IPS-18c (cell line): ENCODE data around the gene UBFD1.

ENCODE experiments used
- H3K4me3 ChIP-seq: 2 replicates; pipeline ENCODE4 v1.7.0; 2013; ENCODE audit warnings: low read depth, mild to moderate bottlenecking, low read length, moderate library complexity; ENCODE audit not compliant: insufficient read depth
- H3K9me3 ChIP-seq: one replicate; pipeline ENCODE4 v1.6.1; 2013; ENCODE audit warnings: mild to moderate bottlenecking, low read length, moderate library complexity; ENCODE audit not compliant: control insufficient read depth, insufficient read depth

Gene UBFD1

DNA sequence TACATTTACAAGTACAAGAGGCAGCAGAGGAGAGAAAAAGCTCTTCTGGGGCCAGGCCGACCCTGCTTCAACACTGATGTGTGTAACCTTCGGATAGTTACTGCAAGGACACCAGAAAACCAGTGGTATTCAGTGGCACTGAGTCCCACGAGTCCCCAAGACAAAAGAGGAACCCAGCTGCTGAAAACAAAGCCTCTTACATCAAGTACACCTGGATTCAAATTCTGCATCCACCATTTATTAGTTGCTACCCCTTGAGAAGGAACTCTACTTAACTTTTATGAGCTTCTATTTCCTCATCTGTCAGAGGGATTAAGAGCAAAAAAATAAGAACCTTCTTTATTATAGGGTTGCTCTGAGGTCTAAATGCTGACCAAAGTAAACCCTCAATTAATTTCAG is 3.0 kb upstream of the UBFD1 start:
- Histone ChIP-seq H3K9me3 (no peaks in the 10 kb centered on the region), H3K4me3 (no peak overlapping the region)

DNA sequence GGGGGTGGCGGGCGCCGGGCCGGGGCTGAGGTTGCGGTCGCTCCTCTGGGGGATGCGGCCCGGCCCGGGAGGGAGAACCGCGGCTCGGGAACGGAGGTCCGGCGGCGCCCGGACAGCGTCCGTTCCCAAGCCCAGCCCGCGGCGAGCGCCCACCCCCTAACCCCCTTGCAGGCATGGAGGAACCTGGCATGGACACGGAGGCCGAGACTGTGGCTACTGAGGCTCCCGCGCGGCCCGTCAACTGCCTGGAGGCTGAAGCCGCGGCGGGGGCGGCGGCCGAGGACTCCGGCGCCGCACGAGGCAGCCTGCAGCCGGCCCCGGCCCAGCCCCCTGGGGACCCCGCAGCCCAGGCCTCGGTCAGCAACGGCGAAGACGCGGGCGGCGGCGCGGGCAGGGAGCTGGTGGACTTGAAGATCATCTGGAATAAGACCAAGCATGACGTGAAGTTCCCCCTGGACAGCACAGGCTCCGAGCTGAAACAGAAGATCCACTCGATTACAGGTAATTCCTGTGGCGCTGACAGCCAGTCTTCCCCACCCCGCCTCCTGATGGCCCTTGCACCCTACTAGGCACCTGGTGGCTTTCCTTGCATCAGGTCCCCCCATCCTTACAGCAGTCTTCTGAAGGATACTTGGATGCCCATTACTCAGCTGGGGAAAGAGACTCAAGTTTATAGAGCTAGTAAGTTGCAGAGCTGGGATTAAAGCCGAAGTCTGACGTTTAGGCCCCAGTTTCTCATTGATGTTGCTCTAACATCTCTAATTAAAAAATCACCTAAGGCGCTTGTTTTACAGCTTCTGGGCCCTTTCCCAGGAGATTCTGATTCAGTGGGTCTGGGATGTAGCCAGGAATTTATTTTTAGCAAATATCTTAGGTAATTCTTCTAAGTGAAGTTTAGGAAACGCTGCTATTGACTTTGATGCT is 514 bp downstream of the UBFD1 start:
- no peaks in the 10 kb centered on the region for H3K9me3 ChIP-seq
- H3K4me3 ChIP-seq: peak overlapping the region; percentile 95

DNA sequence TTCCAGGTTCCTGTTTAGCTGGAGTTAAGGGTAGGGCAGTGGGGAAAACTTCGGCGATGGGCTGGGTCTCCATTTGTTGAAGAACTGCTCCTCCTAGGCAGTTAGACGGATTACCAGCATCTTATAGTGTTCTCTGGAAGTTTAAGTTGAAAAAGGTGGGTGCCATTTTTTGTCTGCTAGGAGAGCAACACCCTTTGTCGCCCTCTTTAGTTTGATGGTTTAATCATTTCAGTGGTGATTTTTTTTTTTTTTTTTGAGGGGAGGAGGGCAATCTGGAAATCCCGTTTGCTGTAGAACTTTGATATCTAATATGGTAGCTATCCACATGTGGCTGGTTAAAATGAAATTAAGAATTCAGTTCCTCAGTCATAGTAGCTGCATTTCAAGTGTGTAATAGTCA is 4.1 kb downstream of the UBFD1 start:
- H3K4me3 ChIP-seq: no peak overlapping the region
- no peaks in the 10 kb centered on the region for H3K9me3 ChIP-seq

DNA sequence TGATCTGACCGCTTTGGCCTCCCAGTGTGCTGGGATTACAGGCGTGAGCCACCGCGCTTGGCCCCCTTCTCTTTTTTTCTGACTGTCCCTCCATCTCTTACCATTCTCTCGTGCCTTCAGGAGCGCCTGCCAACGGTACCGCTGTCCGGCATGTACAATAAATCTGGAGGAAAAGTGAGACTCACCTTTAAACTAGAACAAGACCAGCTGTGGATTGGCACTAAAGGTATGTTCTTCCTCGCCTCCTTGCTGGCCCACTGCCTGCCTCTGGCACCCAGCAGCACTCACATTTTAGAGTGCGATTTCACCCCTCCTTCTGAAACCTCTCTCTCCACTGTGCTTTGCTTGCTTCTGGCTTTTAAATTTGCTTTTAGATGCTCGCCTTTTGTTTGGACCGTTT is 5.0 kb downstream of the UBFD1 start:
- Histone ChIP-seq H3K4me3 (no peak overlapping the region), H3K9me3 (no peaks in the 10 kb centered on the region)

DNA sequence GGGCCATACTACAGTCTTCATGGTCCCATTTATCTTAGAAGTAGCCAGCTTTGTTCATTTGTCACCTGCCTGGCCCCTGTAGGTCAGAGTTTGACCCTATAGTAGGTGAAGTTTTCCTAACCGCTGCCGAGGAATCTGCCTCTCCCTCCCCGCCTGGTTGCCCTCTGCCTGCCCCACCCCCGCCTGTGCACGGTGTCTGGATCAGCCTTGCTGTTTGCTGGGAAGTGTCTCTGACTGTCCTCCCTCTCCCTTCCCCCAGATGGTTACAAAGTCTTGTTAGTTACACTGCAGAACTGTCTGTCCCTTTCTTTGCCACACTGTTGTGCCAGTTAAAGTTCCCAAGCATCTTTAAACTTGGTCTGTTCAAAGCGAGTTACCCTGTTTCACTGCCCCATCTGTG is 5.7 kb downstream of the UBFD1 start:
- Histone ChIP-seq H3K9me3 (no peaks in the 10 kb centered on the region), H3K4me3 (no peak overlapping the region)

DNA sequence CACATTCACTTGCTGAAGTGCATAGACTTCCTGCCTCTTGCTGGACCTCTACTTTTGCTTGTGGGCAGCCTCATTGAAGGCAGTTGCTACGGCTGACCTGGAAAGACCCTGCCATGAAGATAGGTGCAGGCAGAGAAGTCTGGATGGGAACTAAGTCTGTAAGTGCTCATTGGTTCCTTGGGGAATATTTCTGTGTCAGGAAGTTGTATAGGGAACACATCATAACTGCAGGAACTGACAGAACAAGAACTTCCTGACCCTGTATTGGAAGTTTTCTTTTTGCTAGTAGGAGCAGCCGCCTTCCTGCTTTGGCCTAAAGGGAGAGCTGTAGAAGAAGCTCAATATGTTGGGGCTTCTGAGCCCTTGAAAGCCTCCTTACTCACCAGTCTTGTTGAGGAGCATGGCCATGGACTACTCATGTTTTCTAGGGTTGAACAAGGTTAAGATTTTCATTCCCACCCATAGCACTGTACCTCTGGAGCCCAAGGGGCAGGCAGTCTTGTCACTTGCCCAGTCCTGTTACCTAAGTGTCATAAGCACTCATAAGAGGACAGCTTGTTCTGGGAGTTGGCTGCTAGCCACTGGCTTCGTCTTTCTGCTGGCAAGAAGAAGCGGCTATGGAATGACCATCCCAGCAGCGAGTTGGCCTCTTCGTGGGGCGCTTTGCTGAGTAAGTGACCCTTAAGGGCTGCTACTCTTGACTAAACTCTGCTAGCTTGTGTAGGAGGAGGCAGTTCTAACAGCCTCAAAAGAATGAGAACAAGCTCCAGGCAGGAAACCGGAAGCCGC is 7.2 kb downstream of the UBFD1 start:
- H3K9me3 ChIP-seq: no peaks in the 10 kb centered on the region
- H3K4me3 ChIP-seq: no peak overlapping the region

DNA sequence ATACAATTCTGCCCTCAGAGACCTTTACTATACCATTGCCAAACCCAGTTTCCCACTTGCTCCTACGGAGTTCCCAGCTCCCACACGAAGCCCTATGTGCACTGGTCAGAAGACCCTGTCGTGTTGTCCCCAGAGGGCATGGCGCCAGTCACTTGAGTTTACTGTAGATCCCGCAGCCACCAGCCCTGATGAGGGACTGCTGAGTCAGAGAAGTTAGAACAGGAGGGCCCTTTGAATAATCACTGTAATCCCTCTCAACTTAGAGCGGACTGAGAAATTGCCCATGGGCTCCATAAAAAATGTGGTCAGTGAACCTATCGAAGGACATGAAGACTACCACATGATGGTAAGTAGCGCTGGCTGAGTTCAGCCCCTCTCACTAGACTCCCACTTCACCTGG is 9.2 kb downstream of the UBFD1 start:
- no peaks in the 10 kb centered on the region for H3K9me3 ChIP-seq

DNA sequence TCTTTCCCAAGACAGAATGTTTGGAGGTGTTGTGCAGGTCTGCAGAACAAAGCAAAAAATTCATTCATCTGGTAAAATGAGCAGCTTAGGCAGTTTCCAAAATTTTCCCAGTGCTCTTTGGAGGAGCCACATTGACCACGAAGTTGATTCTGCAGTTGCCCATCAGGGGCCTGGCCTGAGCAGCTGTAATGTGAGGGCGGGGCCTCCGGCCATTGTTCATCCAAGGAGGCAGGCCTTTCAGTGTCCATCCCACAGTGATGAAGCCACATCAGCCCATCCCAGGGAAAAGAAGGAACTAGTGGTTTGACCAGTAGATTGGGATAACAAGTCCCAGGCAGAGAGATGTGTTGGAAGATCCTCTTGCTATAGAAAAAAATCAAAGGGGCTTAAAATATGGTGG is 10.1 kb downstream of the UBFD1 start:
- Histone ChIP-seq H3K9me3 (no peaks in the 10 kb centered on the region), H3K4me3 (no peak overlapping the region)

More for the DNA sequence above, 9.2 kb downstream of the UBFD1 start:
- H3K4me3 ChIP-seq: no peak overlapping the region

DNA sequence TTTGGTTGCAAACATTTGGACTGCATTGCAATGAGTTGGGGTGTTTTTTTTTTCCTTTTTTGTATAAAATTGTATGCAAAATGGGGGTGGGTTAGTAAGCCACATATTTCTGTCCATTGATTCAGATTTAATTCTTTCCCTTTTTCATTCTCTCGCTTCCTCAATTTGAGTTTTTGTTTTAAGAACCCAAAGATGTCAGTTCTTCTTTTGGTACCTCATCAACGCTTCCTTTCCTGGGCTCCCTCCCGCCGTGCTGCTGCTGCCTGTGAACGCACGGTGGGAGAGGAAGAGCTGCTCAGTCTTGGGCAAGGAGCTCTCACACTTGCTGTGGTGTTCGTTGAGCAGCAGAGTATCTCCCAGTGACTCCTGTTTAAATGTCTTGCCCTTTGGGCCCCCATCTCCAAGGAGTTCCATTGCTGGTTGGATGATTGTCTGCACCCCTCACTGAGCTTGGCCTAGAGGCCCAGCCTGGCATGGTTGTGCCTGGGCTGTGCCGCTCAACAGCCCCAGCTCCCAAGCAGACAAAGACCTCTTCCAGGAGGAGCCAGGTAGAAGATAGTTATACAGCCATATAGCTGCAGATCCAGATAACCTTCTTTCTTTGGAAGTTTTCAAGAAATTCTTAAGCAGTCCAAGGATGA is 13.6 kb downstream of the UBFD1 start:
- H3K9me3 ChIP-seq: no peaks in the 10 kb centered on the region
- H3K4me3 ChIP-seq: no peak overlapping the region

DNA sequence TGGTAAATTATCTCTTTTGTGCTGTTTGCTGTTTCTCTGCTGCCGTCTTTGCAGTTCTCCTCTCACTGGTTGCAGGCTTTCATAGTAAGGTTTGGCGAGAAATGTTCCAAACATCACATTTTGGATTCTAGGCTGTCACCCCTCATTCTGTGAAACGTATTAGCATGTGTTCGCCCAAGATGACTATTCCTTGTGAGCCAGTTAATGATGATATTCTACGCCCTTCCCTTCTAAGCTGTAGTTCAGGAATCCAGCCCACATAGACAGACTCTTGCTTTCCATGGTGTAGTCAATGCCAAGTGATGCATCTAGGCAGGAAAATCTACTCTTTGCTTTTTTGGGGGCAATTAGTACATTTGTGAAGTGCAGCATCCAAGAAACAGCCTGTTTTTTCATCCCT is 14.4 kb downstream of the UBFD1 start:
- H3K9me3 ChIP-seq: no peaks in the 10 kb centered on the region

DNA sequence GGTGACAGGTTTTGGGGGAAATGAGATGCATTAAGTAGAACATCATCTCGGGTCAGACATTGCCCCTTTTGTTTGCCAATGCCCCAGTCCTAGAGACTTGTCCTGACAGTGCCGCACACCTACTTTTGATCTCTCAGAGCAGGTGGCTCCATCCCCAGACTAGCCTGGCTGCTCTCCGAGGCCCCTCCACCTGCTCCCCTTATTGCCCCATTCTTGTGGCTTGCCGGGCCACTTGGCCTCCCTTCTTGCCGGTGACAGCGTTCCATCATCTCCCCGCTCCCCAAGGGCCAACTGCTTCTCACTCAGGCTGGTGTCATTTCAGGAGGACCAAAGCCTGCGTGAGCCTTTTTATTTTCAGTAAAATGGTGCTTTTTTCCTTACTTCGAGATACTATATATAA is 14.9 kb downstream of the UBFD1 start:
- Histone ChIP-seq H3K9me3 (no peaks in the 10 kb centered on the region), H3K4me3 (no peak overlapping the region)

More for the DNA sequence above, 14.4 kb downstream of the UBFD1 start:
- H3K4me3 ChIP-seq: no peak overlapping the region

DNA sequence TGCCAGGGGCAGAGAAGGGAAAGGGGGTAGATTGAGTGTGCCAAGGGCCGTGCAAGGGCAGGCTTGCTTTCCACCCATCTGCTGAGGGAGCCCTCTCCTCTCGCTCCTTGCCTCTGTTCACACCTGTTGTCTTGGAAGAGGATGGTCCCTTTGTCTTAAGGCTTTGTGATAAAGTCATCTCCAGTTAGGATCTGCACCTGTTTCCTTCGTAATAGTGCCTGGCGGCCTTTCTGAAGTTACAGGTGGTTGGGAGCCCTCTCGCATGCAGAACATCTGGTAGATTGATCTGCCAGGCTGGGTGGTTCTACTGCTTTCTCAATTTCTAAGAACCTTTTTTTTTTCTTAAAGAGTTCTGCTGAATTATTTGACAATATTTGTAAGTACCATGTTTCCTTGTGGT is 16.3 kb downstream of the UBFD1 start:
- H3K9me3 ChIP-seq: no peaks in the 10 kb centered on the region
- no peak overlapping the region for H3K4me3 ChIP-seq

DNA sequence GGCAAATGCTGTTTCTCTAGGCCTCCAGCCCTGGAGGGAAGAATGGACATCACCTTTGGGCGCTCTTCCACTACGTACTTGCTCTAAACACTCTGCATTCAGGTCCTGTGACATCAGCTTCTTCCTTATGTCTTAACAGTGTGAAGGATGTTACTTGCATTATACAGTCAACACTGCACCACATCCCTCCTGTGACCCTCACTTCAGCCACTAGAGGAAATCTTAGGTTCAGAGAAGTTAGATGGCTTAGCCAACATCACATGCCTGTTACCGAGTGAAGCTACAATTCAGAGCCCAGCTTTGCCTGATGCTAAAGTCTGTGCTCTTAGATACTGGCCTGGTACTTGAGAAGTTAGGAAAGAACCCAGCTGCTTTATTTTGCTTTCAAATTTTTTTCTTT is 18.3 kb downstream of the UBFD1 start:
- H3K9me3 ChIP-seq: no peaks in the 10 kb centered on the region

DNA sequence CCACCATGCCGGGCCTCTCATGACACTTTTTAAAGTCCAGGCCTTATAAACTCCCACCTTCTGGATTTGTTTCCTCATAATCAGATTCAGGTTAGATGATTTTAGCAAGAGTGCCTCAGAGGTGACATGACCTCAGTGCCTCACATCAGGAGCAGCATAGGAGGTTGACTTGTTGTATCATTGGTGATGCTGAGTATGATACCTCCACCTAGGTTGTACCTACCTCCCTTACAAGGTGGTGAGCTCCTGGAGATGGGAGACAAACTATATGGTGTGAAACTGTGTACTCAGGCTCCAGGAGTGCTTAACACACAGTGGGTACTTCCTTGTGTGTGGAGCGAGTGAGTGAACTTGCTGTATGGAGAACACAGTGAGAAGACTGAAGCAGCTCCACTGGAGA is 20.0 kb downstream of the UBFD1 start:
- Histone ChIP-seq H3K4me3 (no peak overlapping the region), H3K9me3 (no peaks in the 10 kb centered on the region)

More for the DNA sequence above, 18.3 kb downstream of the UBFD1 start:
- H3K4me3 ChIP-seq: no peak overlapping the region

DNA sequence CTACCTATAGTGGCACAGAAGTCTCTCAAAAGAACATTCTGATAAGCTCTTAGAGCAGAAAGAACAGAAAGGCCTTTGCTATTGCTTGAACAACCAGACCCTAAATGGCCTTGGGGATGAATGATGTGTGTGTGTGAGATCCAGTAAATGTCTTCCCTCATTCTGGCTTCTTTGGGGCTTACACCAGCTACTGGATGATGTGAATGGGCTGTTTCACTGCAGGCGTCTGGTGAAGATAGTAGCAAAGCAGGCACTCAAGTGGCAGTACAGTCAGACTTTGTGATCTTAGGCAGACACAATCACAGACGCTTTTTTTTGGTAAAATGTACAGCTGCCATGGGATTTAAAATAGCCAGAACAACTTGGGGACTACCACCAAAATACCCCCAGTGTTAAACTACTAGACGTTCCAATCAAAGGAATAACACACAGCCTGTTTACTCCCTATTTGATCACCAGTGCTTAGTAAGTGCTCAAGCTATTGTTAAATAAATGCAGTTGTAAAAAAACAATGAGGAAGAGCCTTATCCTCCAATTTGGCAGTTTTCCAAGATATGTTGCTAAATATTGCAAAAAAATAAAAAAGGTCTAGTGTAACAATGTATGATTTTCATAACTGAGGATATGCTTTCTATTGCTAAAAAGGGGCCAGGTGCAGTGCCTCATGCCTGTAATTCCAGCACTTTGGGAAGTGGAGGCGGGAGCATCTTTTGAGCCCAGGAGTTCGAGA is 20.7 kb downstream of the UBFD1 start:
- no peak overlapping the region for H3K4me3 ChIP-seq
- no peaks in the 10 kb centered on the region for H3K9me3 ChIP-seq

DNA sequence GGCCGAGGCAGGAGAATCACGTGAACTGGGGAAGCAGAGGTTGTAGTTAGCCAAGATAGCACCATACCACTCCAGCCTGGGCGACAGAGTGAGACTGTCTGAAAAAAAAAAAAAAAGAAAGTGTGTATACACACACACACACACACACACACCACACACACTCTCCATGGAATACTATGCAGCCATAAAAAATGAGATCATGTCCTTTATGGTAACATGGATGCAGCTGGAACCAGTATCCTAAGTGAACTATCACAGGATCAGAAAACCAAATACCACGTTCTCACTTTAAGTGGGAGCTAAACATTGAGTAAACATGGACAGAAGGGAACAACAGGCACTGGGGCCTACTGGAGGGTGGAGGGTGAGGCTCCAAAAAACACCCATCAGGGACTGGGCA is 21.8 kb downstream of the UBFD1 start:
- no peak overlapping the region for H3K4me3 ChIP-seq
- no peaks in the 10 kb centered on the region for H3K9me3 ChIP-seq

DNA sequence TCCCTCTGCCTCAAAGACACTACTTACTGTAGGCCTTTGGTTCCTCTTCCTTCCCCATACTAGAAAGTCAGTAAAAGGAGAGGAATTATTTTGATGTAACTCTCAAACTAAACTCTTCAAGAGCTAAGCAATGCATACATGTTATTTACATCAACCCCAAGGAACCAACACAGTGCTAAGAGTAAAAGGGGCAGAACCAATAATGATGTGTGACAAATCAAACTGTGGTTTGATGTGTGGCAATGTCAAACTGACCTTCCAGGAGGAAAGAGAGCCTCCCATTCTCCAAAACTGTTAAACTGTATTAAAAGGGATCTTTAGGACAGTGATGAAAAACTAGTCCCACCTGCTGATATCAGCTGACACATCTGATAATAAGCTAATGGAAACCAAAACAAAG is 22.9 kb downstream of the UBFD1 start:
- H3K4me3 ChIP-seq: no peak overlapping the region
- H3K9me3 ChIP-seq: no peaks in the 10 kb centered on the region
